K562 (cell line): ENCODE results near the gene FBXO4. TPM values are rescaled to one million over a fixed set of nuclear protein-coding genes. Genes with fewer than 3 reads are reported as not detected.

ENCODE experiments used
- BHLHE40 ChIP-seq: IDR thresholded peaks from 2 replicates; pipeline ENCODE4 v1.6.1; 2011; ENCODE audit warnings: low read length, improper control_type of control experiment
- BRF1 ChIP-seq: IDR thresholded peaks from 3 replicates; pipeline ENCODE4 v1.6.1; 2011; ENCODE audit warnings: borderline replicate concordance, mild to moderate bottlenecking; ENCODE audit not compliant: insufficient read length; ENCODE audit errors: extremely low read depth
- DPF2 ChIP-seq: fragments of 450-650 bp; IDR thresholded peaks from 2 replicates; pipeline ENCODE4 v1.6.1; 2016
- E2F3 ChIP-seq: fragments of 250-450 bp; sonication (Bioruptor Pico); IDR thresholded peaks from 2 replicates; pipeline ENCODE4 v1.4.0; 2020; ENCODE audit warnings: mild to moderate bottlenecking
- ETV5 ChIP-seq: sonication (generic); formaldehyde crosslinking; IDR thresholded peaks from 2 replicates; pipeline ENCODE4 v1.4.0; 2020; ENCODE audit warnings: low read depth, mild to moderate bottlenecking, missing genetic modification reagents
- HMGN3 ChIP-seq: IDR thresholded peaks from 2 replicates; pipeline ENCODE4 v1.6.1; 2011; ENCODE audit warnings: borderline replicate concordance, low read depth, mild to moderate bottlenecking, mixed read lengths, low read length; ENCODE audit not compliant: insufficient read length; ENCODE audit errors: extremely low read depth
- KHSRP ChIP-seq: fragments of 450-650 bp; IDR thresholded peaks from 2 replicates; pipeline ENCODE4 v1.6.1; 2017
- KLF1 ChIP-seq: fragments of 450-650 bp; IDR thresholded peaks from 2 replicates; pipeline ENCODE4 v1.6.1; 2016; ENCODE audit warnings: missing genetic modification characterization, missing compliant biosample characterization
- MCM7 ChIP-seq, 2 experiments: fragments of 450-650 bp; IDR thresholded peaks; 2 replicates each; pipeline ENCODE4 v1.6.1; 2016 to 2018
- MTA1 ChIP-seq: fragments of 450-650 bp; IDR thresholded peaks from 2 replicates; pipeline ENCODE4 v1.6.1; 2017; ENCODE audit warnings: borderline replicate concordance
- MYNN ChIP-seq, 2 experiments: sonication (generic); formaldehyde crosslinking in 1 of 2; IDR thresholded peaks; 2 replicates each; pipeline versions ENCODE4 v1.5.0 to v1.6.1; 2016 to 2020; ENCODE audit warnings: antibody characterized with exemption in 1 of 2, missing genetic modification reagents in 1 of 2
- POLR2AphosphoS5 ChIP-seq: IDR thresholded peaks from 2 replicates; pipeline ENCODE4 v1.6.1; 2011; ENCODE audit warnings: mild to moderate bottlenecking, low read depth, low read length, moderate library complexity; ENCODE audit not compliant: control insufficient read depth, insufficient read depth
- RAD21 ChIP-seq, 2 experiments: fragments of 250-450 bp in 1 of 2; fragments of 450-650 bp in 1 of 2; sonication (Bioruptor Pico) in 1 of 2; formaldehyde crosslinking in 1 of 2; IDR thresholded peaks in 1 of 2; conservative IDR thresholded peaks in 1 of 2; 2 replicates each; pipeline versions ENCODE4 v1.4.0 to v1.8.0; 2020 to 2022; ENCODE audit warnings: mild to moderate bottlenecking in 2 of 2, moderate library complexity in 1 of 2
- STAT5B ChIP-seq: fragments of 250-450 bp; sonication (Bioruptor Pico); IDR thresholded peaks from 2 replicates; pipeline ENCODE4 v1.8.0; 2021; ENCODE audit warnings: mild to moderate bottlenecking, inconsistent platforms
- TEAD4 ChIP-seq, 2 experiments: sonication (generic) in 1 of 2; formaldehyde crosslinking in 1 of 2; IDR thresholded peaks; 2 replicates each; pipeline versions ENCODE4 v1.6.1 to v1.8.0; 2012 to 2022; ENCODE audit warnings: borderline replicate concordance in 1 of 2, inconsistent platforms in 1 of 2, low read length in 1 of 2, mild to moderate bottlenecking in 1 of 2, missing genetic modification reagents in 1 of 2
- ZFP36 ChIP-seq: fragments of 150-350 bp; IDR thresholded peaks from 2 replicates; pipeline ENCODE4 v1.6.1; 2018; ENCODE audit warnings: low read length, low read depth; ENCODE audit not compliant: partially characterized antibody
- ZNF23 ChIP-seq: fragments of 250-450 bp; sonication (Bioruptor Pico); IDR thresholded peaks from 2 replicates; pipeline ENCODE4 v1.4.0; 2020; ENCODE audit warnings: mild to moderate bottlenecking
- ZNF395 ChIP-seq: fragments of 200-800 bp; sonication (Bioruptor generic); IDR thresholded peaks from 2 replicates; pipeline ENCODE4 v1.6.1; 2017; ENCODE audit warnings: missing genetic modification characterization, missing compliant biosample characterization
- polyA plus RNA-seq, 8 experiments: library from polyadenylated mRNA; depleted of rRNA in 4 of 8; stranded (reverse) in 5 of 8; unstranded in 3 of 8; fragments of >200 nt; fragmentation: Nextera tagmentation in 2 of 8; fragmentation: Illumina TruSeq in 1 of 8; extraction: Ambion mirVana in 2 of 8; extraction: Trizol in 1 of 8; gene quantifications; 2 replicates each; pipeline versions ENCODE4 v1.2.1 to v1.2.3, GENCODE V29; 2011 to 2014; ENCODE audit warnings: inconsistent platforms in 1 of 8, missing spikeins in 1 of 8
- total RNA-seq, 7 experiments: library from RNA; depleted of rRNA in 6 of 7; stranded (reverse); fragments of >200 nt in 6 of 7; fragmentation: Illumina TruSeq in 2 of 7; extraction: Trizol in 2 of 7; gene quantifications; 2 replicates each; pipeline versions ENCODE4 v1.2.1 to v1.2.3, GENCODE V29; 2011 to 2021; ENCODE audit warnings: low replicate concordance in 1 of 7
- TF ChIP-seq, protein P1 (sequence below): sonication (generic); formaldehyde crosslinking; IDR thresholded peaks from 2 replicates; pipeline ENCODE4 v1.4.0; 2020; ENCODE audit warnings: mild to moderate bottlenecking, missing genetic modification reagents
- TF ChIP-seq, protein P2 (sequence below): sonication (generic); formaldehyde crosslinking; IDR thresholded peaks from 2 replicates; pipeline ENCODE4 v1.8.0; 2023; ENCODE audit warnings: mild to moderate bottlenecking, missing genetic modification reagents

Gene FBXO4
- total and polyA plus RNA-seq, 9 of the 15 experiments (the other 6 are each of a cell fraction or from before 2014, with no cell fraction given): 5.9 to 33.4 (median 19.6) TPM

GRCh38 chr5:41903892-41904799 lies 20.9 kb upstream of the FBXO4 start, which contains the start of gene RIMOC1 (continued):
- TF ChIP-seq ZFP36 (peak; percentile 11), E2F3 (CRISPR knock-in tag) (peak; percentile 89), BRF1 (no peak), ZNF23 (CRISPR knock-in tag) (no peak), MYNN (IDR thresholded peaks at IDR 0.05) (peak; percentile 89), MYNN (CRISPR knock-in tag; IDR thresholded peaks at IDR 0.05) (no peak), KLF1 (peak; percentile 98), HMGN3 (peak; percentile 93), DPF2 (no peak), ZNF395 (CRISPR knock-in tag) (no peak), RAD21 (CRISPR knock-in tag; conservative IDR thresholded peaks at IDR 0.05 in 1 of 2, IDR thresholded peaks at IDR 0.05 in 1 of 2) (peak; percentile 11 to 19; a peak in 1 of 4 replicates), MCM7 (IDR thresholded peaks at IDR 0.05) (no peak), KHSRP (no peak), TEAD4 (IDR thresholded peaks at IDR 0.05; ENCODE audit: low read length) (0 out of 2 replicates have a peak, but pooled peaks have one; percentile 4), TEAD4 (CRISPR knock-in tag; IDR thresholded peaks at IDR 0.05; ENCODE audit: borderline replicate concordance) (no peak), MTA1 (no peak), POLR2AphosphoS5 (peak; percentile 78; the same call in 1 of the 2 replicates), STAT5B (CRISPR knock-in tag) (no peak), ETV5 (peak; percentile 93), BHLHE40 (peak; percentile 99)
- TF ChIP-seq, protein P1, sequence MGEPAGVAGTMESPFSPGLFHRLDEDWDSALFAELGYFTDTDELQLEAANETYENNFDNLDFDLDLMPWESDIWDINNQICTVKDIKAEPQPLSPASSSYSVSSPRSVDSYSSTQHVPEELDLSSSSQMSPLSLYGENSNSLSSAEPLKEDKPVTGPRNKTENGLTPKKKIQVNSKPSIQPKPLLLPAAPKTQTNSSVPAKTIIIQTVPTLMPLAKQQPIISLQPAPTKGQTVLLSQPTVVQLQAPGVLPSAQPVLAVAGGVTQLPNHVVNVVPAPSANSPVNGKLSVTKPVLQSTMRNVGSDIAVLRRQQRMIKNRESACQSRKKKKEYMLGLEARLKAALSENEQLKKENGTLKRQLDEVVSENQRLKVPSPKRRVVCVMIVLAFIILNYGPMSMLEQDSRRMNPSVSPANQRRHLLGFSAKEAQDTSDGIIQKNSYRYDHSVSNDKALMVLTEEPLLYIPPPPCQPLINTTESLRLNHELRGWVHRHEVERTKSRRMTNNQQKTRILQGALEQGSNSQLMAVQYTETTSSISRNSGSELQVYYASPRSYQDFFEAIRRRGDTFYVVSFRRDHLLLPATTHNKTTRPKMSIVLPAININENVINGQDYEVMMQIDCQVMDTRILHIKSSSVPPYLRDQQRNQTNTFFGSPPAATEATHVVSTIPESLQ (CRISPR knock-in tag): peak; percentile 92
- TF ChIP-seq, protein P2, sequence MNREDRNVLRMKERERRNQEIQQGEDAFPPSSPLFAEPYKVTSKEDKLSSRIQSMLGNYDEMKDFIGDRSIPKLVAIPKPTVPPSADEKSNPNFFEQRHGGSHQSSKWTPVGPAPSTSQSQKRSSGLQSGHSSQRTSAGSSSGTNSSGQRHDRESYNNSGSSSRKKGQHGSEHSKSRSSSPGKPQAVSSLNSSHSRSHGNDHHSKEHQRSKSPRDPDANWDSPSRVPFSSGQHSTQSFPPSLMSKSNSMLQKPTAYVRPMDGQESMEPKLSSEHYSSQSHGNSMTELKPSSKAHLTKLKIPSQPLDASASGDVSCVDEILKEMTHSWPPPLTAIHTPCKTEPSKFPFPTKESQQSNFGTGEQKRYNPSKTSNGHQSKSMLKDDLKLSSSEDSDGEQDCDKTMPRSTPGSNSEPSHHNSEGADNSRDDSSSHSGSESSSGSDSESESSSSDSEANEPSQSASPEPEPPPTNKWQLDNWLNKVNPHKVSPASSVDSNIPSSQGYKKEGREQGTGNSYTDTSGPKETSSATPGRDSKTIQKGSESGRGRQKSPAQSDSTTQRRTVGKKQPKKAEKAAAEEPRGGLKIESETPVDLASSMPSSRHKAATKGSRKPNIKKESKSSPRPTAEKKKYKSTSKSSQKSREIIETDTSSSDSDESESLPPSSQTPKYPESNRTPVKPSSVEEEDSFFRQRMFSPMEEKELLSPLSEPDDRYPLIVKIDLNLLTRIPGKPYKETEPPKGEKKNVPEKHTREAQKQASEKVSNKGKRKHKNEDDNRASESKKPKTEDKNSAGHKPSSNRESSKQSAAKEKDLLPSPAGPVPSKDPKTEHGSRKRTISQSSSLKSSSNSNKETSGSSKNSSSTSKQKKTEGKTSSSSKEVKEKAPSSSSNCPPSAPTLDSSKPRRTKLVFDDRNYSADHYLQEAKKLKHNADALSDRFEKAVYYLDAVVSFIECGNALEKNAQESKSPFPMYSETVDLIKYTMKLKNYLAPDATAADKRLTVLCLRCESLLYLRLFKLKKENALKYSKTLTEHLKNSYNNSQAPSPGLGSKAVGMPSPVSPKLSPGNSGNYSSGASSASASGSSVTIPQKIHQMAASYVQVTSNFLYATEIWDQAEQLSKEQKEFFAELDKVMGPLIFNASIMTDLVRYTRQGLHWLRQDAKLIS: peak; percentile 93
